H9 (cell line): Measurements from ENCODE around the gene UGT2A2. TPM values are rescaled to one million over a fixed set of nuclear protein-coding genes. Genes with fewer than 3 reads are reported as not detected.

Experiments used
- DNase-seq: peaks from one replicate; pipeline ENCODE4 v3.0.0-alpha.2; 2017
- H2AFZ ChIP-seq: one replicate; pipeline ENCODE4 v1.6.1; 2013; ENCODE audit warnings: mild to moderate bottlenecking, low read length, control low read depth, moderate library complexity
- H2AK5ac ChIP-seq: 2 replicates; pipeline ENCODE4 v1.6.1; 2013; ENCODE audit warnings: low read length, control low read depth, mixed read lengths; ENCODE audit not compliant: insufficient read length
- H2BK120ac ChIP-seq: one replicate; pipeline ENCODE4 v1.6.1; 2013; ENCODE audit warnings: low read depth, mild to moderate bottlenecking, low read length, control low read depth, inconsistent platforms; ENCODE audit not compliant: poor library complexity, severe bottlenecking
- H2BK12ac ChIP-seq: 2 replicates; pipeline ENCODE4 v1.6.1; 2013; ENCODE audit warnings: low read length, control low read depth, mixed read lengths, low read depth; ENCODE audit not compliant: insufficient read length
- H2BK15ac ChIP-seq: 2 replicates; pipeline ENCODE4 v1.6.1; 2013; ENCODE audit warnings: low read depth, low read length, control low read depth
- H2BK20ac ChIP-seq: one replicate; pipeline ENCODE4 v1.6.1; 2013; ENCODE audit warnings: low read depth, mild to moderate bottlenecking, low read length, control low read depth, inconsistent platforms; ENCODE audit not compliant: poor library complexity, severe bottlenecking
- H2BK5ac ChIP-seq: 2 replicates; pipeline ENCODE4 v1.6.1; 2013; ENCODE audit warnings: low read length, control low read depth, mixed read lengths; ENCODE audit not compliant: insufficient read length
- H3K14ac ChIP-seq: 2 replicates; pipeline ENCODE4 v1.6.1; 2013; ENCODE audit warnings: low read length, control low read depth; ENCODE audit not compliant: insufficient read depth
- H3K18ac ChIP-seq: 2 replicates; pipeline ENCODE4 v1.6.1; 2013; ENCODE audit warnings: low read depth, mild to moderate bottlenecking, mixed read lengths, low read length, control low read depth; ENCODE audit not compliant: insufficient read length
- H3K23ac ChIP-seq: 2 replicates; pipeline ENCODE4 v1.6.1; 2013; ENCODE audit warnings: low read length, control low read depth, mixed read lengths, low read depth; ENCODE audit not compliant: insufficient read length
- H3K23me2 ChIP-seq: 2 replicates; pipeline ENCODE4 v1.6.1; 2013; ENCODE audit warnings: low read depth, mild to moderate bottlenecking, mixed read lengths, low read length, control low read depth; ENCODE audit not compliant: insufficient read length, poor library complexity, severe bottlenecking
- H3K27ac ChIP-seq: 2 replicates; pipeline ENCODE4 v1.5.1; 2013; ENCODE audit warnings: low read length, control low read depth, mixed read lengths, low read depth; ENCODE audit not compliant: insufficient read length
- H3K27me3 ChIP-seq: 2 replicates; pipeline ENCODE4 v1.6.1; 2013; ENCODE audit warnings: low read length, control low read depth, inconsistent platforms; ENCODE audit not compliant: insufficient read depth
- H3K4ac ChIP-seq: 2 replicates; pipeline ENCODE4 v1.6.1; 2013; ENCODE audit warnings: low read depth, mild to moderate bottlenecking, control low read depth, inconsistent platforms, low read length, moderate library complexity
- H3K4me1 ChIP-seq: 2 replicates; pipeline ENCODE4 v1.6.1; 2013; ENCODE audit warnings: low read length, control low read depth, inconsistent platforms; ENCODE audit not compliant: insufficient read depth
- H3K4me2 ChIP-seq: 2 replicates; pipeline ENCODE4 v1.6.1; 2013; ENCODE audit warnings: low read length, control low read depth, mixed read lengths; ENCODE audit not compliant: insufficient read length, insufficient read depth
- H3K56ac ChIP-seq: 2 replicates; pipeline ENCODE4 v1.6.1; 2013; ENCODE audit warnings: low read depth, mild to moderate bottlenecking, mixed read lengths, low read length, control low read depth; ENCODE audit not compliant: insufficient read length
- H3K79me1 ChIP-seq: 2 replicates; pipeline ENCODE4 v1.6.1; 2013; ENCODE audit warnings: low read depth, mild to moderate bottlenecking, moderate library complexity, low read length, control low read depth, inconsistent platforms; ENCODE audit not compliant: insufficient read depth, poor library complexity, severe bottlenecking
- H3K79me2 ChIP-seq: 2 replicates; pipeline ENCODE4 v1.6.1; 2013; ENCODE audit warnings: low read length, control low read depth, inconsistent platforms; ENCODE audit not compliant: insufficient read depth
- H3K9ac ChIP-seq: 2 replicates; pipeline ENCODE4 v1.6.1; 2013; ENCODE audit warnings: low read length, control low read depth, mixed read lengths; ENCODE audit not compliant: insufficient read length; ENCODE audit errors: extremely low read depth
- H3K9me3 ChIP-seq: one replicate; pipeline ENCODE4 v1.6.1; 2013; ENCODE audit warnings: low read depth, low read length, inconsistent platforms; ENCODE audit not compliant: control insufficient read depth
- H3T11ph ChIP-seq: one replicate; pipeline ENCODE4 v1.6.1; 2013; ENCODE audit warnings: mild to moderate bottlenecking, low read length, control low read depth, inconsistent platforms
- H4K20me1 ChIP-seq: one replicate; pipeline ENCODE4 v1.6.1; 2013; ENCODE audit not compliant: control insufficient read depth, insufficient read length, insufficient read depth
- H4K5ac ChIP-seq: 2 replicates; pipeline ENCODE4 v1.6.1; 2013; ENCODE audit warnings: low read depth, mild to moderate bottlenecking, mixed read lengths, low read length, control low read depth; ENCODE audit not compliant: insufficient read length
- H4K8ac ChIP-seq: replicated peaks from 2 replicates; pipeline ENCODE4 v1.6.1; 2013; ENCODE audit warnings: low read length, control low read depth, mixed read lengths, low read depth; ENCODE audit not compliant: insufficient read length
- H4K91ac ChIP-seq: 2 replicates; pipeline ENCODE4 v1.6.1; 2013; ENCODE audit warnings: low read depth, mild to moderate bottlenecking, moderate library complexity, mixed read lengths, low read length, control low read depth; ENCODE audit not compliant: insufficient read length
- H3K27ac Mint-ChIP-seq, 3 experiments: 2 replicates in 2 of 3; 3 replicates in 1 of 3; pipeline ENCODE4 v1.8.0; 2020 to 2021; ENCODE audit warnings: mixed read lengths in 3 of 3, mild to moderate bottlenecking in 1 of 3, moderate library complexity in 1 of 3
- H3K27me3 Mint-ChIP-seq: 2 replicates; pipeline ENCODE4 v1.8.0; 2021; ENCODE audit warnings: low read depth, mild to moderate bottlenecking, moderate library complexity, mixed read lengths
- H3K36me3 Mint-ChIP-seq, 3 experiments: 2 replicates in 2 of 3; 3 replicates in 1 of 3; pipeline ENCODE4 v1.8.0; 2020 to 2021; ENCODE audit warnings: low read depth in 3 of 3, mixed read lengths in 3 of 3; ENCODE audit not compliant: insufficient read depth in 1 of 3
- H3K4me1 Mint-ChIP-seq, 2 experiments: 2 replicates each; pipeline ENCODE4 v1.8.0; 2020; ENCODE audit warnings: mixed read lengths in 2 of 2
- H3K4me3 Mint-ChIP-seq, 2 experiments: 2 replicates in 1 of 2; 3 replicates in 1 of 2; pipeline ENCODE4 v1.8.0; 2020 to 2021; ENCODE audit warnings: mild to moderate bottlenecking in 2 of 2, mixed read lengths in 2 of 2, moderate library complexity in 1 of 2
- H3K9me3 Mint-ChIP-seq, 2 experiments: 2 replicates in 1 of 2; 3 replicates in 1 of 2; pipeline ENCODE4 v1.8.0; 2020; ENCODE audit warnings: mild to moderate bottlenecking in 2 of 2, mixed read lengths in 2 of 2, moderate library complexity in 1 of 2
- WGBS: extraction: QIAGEN DNeasy Blood & Tissue Kit; methylation state at CpG from one replicate; pipeline ENCODE4 v1.1.7; 2013; ENCODE audit warnings: missing lambda C conversion rate, low lambda C conversion rate, mixed read lengths; ENCODE audit not compliant: insufficient read length; ENCODE audit errors: extremely low coverage; 5-methylcytosine and 5-hydroxymethylcytosine counted together
- total RNA-seq: library from RNA; stranded (reverse); gene quantifications from 2 replicates; pipeline ENCODE4 v1.2.1, GENCODE V29; 2021
- TF ChIP-seq, protein P1 (sequence below): fragments of 200-600 bp; sonication (generic); conservative IDR thresholded peaks from 3 replicates; pipeline ENCODE4 v1.8.0; 2021; ENCODE audit warnings: antibody characterized with exemption, mild to moderate bottlenecking

The UGT2A2 gene
- total RNA-seq, 1 experiment from 2014 or later, result not detected

DNA sequence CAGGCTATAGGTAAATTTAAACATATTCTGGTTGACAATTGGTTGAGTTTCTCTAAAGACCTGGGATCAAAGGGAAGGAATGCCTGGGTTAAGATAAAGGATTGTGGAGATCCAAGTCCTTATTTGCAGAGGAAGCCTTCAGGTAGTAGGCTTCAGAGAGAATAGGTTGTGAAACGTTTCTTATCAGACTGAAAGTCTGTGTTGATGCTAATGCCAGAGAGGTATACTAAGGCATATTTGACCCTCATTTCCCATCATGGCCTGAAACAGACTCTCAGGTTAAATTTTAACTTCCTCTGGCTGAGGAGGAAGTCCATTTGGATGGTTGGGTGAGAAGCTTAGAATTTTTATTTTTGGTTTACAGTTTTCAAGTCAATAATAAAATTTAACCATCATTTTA is 48.1 kb downstream of the UGT2A2 start:
- DNase-seq, result no peak
- Histone ChIP-seq H3K9ac (no peak overlapping the region), H3K23me2 (no peaks in the 10 kb centered on the region), H3K79me2 (no peaks in the 10 kb centered on the region), H3K9me3 (no peaks in the 10 kb centered on the region), H3T11ph (no peak overlapping the region), H2BK12ac (no peak overlapping the region), H3K4ac (no peak overlapping the region), H3K23ac (no peak overlapping the region), H3K27ac (no peak overlapping the region), H3K18ac (no peak overlapping the region), H2BK120ac (no peak overlapping the region), H2BK20ac (no peak overlapping the region), H2AK5ac (no peak overlapping the region), H4K91ac (no peak overlapping the region), H3K27me3 (no peaks in the 10 kb centered on the region), H2BK15ac (no peak overlapping the region), H4K8ac (no peak overlapping the region), H4K5ac (no peak overlapping the region), H3K79me1 (no peaks in the 10 kb centered on the region), H4K20me1 (no peaks in the 10 kb centered on the region), H2BK5ac (no peak overlapping the region), H3K56ac (no peak overlapping the region), H3K4me2 (no peak overlapping the region), H3K14ac (no peak overlapping the region), H3K4me1 (no peaks in the 10 kb centered on the region), H2AFZ (no peak overlapping the region)
- Mint-ChIP-seq H3K36me3 (no peaks in the 10 kb centered on the region), H3K4me3 (no peak overlapping the region), H3K9me3 (no peaks in the 10 kb centered on the region; a peak in 1 of 5 replicates), H3K4me1 (no peaks in the 10 kb centered on the region), H3K27me3 (no peaks in the 10 kb centered on the region), H3K27ac (no peak overlapping the region)
- WGBS, result no CpG with 5 or more reads among the region's 1 CpG
- TF ChIP-seq, protein P1, sequence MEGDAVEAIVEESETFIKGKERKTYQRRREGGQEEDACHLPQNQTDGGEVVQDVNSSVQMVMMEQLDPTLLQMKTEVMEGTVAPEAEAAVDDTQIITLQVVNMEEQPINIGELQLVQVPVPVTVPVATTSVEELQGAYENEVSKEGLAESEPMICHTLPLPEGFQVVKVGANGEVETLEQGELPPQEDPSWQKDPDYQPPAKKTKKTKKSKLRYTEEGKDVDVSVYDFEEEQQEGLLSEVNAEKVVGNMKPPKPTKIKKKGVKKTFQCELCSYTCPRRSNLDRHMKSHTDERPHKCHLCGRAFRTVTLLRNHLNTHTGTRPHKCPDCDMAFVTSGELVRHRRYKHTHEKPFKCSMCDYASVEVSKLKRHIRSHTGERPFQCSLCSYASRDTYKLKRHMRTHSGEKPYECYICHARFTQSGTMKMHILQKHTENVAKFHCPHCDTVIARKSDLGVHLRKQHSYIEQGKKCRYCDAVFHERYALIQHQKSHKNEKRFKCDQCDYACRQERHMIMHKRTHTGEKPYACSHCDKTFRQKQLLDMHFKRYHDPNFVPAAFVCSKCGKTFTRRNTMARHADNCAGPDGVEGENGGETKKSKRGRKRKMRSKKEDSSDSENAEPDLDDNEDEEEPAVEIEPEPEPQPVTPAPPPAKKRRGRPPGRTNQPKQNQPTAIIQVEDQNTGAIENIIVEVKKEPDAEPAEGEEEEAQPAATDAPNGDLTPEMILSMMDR, result no peak
